Activated CD8-positive, alpha-beta memory T cell treated with anti-CD3 and anti-CD28 coated beads, Interleukin-2, amount 50 U/mL, for 1 hour (primary cell): ENCODE results near the gene SLC4A2.

Experiments used
- DNase-seq: peaks from one replicate; pipeline ENCODE4 v3.0.0-alpha.2; 2020; ENCODE audit errors: extremely low read depth

SLC4A2 gene

GRCh38 chr7:151062399-151063211 lies 3.2 kb downstream of the SLC4A2 start:
- no peak for DNase-seq

DNA sequence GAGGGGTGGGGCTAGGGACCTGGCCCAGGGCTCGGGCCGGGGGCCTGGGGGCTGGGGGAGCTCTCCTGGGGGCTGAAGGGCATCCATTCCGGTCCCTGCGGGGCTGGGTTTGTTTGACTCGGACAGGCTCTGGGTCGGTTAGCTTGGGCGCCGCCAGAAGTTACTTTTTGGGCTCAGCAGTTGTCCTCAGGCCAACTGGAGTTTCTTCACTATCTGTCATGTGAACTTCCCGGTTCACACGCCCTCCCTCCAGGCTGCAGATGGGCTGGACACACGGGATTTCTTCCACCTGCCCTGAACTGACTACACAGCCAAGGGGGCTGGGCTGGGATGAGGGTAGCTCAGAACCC lies 3.8 kb downstream of the SLC4A2 start:
- no peak for DNase-seq

GRCh38 chr7:151064454-151064853 lies 5.1 kb downstream of the SLC4A2 start:
- DNase-seq = no peak

GRCh38 chr7:151064993-151065392 lies 5.6 kb downstream of the SLC4A2 start:
- DNase-seq = no peak

- no peak for DNase-seq
Measured at GRCh38 chr7:151065516-151065915, 6.1 kb downstream of the SLC4A2 start.

- DNase-seq = no peak
Measured at GRCh38 chr7:151066273-151066974, 7.0 kb downstream of the SLC4A2 start.

DNA sequence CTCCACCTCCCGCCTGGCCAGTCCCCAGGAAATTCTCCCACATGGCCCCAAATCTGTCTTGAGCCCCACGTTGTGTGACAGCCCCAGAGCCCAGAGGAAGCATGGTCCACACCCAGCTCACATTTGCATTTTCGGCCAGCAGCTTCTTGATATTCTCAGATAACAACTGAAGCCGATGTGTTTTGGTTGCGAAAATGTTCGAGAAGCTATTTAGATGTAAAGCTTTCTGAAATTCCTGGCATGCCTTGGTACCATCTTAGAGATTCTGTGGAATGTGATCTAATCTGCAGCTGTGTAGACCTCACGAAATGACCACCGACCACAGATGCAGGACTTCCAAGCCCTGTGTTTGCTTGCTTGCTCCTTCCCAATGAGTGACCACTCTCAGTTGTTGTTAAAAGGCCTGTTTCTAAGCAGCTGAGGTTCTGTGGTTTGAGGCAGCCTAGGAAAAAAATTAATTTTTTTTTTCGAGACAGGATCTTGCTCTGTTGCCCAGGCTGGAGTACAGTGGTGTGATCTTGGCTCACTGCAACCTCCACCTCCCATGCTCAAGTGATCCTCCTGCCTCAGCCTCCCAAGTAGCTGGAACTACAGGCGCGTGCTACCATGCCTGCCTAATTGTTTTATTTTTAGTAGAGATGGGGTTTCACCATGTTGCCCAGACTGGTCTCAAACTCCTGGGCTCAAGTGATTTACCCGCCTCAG lies 8.8 kb downstream of the SLC4A2 start:
- no peak for DNase-seq

GRCh38 chr7:151069841-151070573 lies 10.6 kb downstream of the SLC4A2 start:
- DNase-seq = no peak

- DNase-seq = no peak
Measured at GRCh38 chr7:151070574-151070960, 11.2 kb downstream of the SLC4A2 start.

DNA sequence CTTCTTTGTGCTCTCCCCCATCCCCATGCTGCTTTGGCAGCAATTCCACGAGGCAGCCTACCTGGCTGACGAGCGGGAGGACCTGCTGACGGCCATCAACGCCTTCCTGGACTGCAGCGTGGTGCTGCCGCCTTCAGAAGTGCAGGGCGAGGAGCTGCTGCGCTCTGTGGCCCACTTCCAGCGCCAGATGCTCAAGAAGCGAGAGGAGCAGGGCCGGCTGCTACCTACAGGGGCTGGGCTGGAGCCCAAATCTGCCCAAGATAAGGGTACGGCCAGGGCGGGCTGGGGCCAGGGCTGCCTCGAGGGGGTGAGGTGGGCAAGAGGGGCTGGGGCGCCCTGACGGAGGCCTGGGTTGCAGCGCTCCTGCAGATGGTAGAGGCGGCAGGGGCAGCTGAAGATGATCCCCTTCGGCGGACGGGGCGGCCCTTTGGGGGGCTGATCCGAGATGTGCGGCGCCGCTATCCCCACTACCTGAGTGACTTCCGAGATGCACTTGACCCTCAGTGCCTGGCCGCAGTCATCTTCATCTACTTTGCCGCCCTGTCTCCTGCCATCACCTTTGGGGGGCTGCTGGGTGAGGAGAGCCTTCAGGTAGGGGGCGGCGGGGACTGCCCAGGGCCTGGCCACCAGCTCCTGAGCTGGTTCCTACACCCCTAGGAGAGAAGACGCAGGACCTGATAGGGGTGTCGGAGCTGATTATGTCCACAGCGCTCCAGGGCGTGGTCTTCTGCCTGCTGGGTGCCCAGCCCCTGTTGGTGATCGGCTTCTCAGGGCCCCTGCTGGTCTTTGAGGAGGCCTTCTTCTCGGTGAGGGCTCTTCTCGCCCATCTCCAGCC lies 11.9 kb downstream of the SLC4A2 start:
- no peak for DNase-seq

- no peak for DNase-seq
Measured at GRCh38 chr7:151073990-151074389, 14.6 kb downstream of the SLC4A2 start.

- no peak for DNase-seq
Measured at GRCh38 chr7:151074817-151075661, 15.7 kb downstream of the SLC4A2 start.

- no peak for DNase-seq
Measured at GRCh38 chr7:151075662-151075971, 16.2 kb downstream of the SLC4A2 start.

DNA sequence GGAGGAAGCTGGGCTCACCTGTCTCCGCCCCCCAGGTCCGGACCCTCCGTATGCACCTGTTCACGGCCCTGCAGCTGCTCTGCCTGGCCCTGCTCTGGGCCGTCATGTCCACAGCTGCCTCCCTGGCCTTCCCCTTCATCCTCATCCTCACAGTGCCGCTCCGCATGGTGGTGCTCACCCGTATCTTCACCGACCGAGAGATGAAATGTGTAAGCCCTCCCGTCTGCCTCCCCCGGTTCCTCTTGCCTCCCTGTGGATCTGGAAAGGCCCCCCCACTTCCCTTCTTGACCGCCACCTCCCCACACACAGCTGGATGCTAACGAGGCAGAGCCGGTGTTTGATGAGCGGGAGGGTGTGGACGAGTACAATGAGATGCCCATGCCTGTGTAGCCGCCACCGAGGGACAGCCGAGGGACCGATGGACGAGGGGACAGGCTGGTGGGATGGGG lies 16.6 kb downstream of the SLC4A2 start:
- no peak for DNase-seq

DNA sequence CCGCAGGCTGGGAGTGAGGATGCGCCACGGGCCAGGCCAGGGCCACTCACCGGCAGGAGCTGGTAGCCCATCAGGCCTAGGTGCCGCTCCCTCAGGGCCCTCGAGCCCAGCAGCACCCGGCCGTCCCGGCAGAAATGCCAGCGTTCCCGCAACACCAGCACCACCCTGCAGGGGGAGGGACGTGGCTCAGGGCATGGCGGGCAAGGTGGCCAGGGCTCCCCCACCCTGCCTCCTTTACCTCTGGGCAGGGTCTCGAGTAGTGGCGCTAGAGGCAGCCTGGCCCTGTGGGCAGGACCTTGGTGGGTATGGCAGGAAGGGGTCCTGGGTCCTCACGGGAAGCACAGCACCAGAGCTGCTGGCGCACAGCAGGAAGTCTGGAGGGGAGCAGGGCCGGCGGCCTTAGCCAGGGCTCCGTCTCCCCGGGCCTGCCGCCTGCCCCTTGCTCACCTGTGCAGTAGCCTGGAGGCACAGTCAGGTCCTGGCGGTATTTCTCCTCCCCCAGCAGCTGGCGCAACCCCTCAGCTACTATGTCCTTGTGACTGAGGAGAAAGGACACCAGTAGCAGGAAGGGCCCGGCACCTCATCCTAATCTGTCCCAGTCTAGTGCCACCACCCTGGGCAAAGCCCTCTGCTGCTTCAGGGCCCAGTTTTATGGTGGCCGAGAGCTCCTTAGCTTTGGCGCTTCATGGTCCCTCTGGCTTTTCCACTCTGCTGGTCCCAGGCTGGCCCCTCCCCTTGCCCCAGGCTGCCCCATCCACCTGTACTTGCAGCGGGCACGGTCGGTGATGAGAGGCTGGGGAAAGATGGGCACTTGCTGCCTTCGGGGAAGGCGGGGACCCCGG lies 17.7 kb downstream of the SLC4A2 start:
- no peak for DNase-seq

DNA sequence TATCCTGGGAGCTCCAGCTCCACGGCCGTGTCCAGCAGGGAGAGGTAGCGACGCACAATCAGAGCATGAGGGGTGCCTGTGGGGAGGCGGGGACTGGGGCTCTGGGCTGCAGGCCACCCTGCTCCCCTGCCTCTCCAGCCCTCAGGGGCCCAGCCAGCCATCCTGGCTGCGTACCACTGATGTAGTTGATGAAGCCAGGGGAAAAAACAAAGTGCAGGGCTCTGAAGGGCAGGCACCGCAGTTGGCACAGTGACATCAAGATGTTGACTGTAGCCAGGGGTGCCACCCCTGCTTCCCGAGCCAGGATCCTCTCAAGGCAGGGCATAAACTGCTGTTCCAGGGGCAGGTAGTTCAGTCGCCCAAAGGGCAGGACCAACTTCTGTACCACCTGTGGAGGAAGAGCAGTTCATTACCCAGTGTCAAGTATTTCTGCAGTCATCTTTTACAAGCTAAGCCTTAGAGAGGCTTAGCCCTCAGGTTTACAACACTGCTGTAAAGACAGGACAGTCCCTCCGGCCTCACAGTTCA lies 18.4 kb downstream of the SLC4A2 start:
- DNase-seq = no peak

- DNase-seq = no peak
Measured at GRCh38 chr7:151078233-151079040, 19.0 kb downstream of the SLC4A2 start.

DNA sequence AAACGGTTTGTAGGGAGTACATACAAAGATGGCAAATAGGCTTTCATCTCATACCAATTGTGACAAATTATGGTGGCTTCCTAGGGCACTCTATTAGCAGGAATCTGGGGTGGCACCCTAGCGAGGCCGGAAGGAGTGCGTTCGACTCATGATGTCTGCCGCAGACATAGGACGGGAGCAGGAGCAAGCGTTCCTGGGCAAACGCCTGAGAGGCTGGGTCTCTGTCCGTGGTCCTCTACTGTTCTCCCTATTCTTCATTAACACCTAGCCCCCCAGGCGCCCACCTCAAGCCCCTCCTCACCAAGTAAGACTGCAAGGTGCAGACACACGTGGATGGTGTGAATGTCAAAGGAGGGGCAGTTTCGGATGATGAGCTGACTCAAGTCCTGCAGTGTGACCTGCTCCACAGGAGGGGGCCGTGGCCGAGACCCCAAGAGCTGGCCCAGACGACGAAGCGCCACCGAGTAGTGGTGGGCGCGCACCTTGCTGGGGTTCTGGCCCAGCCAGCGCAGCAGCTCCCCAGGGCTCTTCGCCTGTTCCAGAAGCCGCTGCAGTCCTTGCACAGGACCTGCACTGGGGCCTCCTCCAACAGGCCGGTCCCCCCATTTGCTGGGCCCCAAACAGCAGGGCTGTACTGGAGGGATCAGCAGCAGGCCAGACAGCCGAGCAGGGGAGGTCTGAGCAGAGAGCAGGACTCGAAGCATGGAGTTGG lies 20.0 kb downstream of the SLC4A2 start:
- no peak for DNase-seq
